Endothelial cell (in vitro differentiated cells): Measurements from ENCODE around the gene MPP3. TPM values are rescaled to one million over a fixed set of nuclear protein-coding genes. Genes with fewer than 3 reads are reported as not detected.

Source experiments
- DNase-seq: peaks from one replicate; pipeline ENCODE4 v3.0.0; 2021; ENCODE audit warnings: low spot score
- H3K27ac Mint-ChIP-seq: one replicate; pipeline ENCODE4 v1.8.0; 2021; ENCODE audit warnings: mixed read lengths, inconsistent platforms; ENCODE audit not compliant: unreplicated experiment
- H3K27me3 Mint-ChIP-seq: one replicate; pipeline ENCODE4 v1.8.0; 2021; ENCODE audit warnings: mild to moderate bottlenecking, moderate library complexity, mixed read lengths, inconsistent platforms; ENCODE audit not compliant: unreplicated experiment
- H3K36me3 Mint-ChIP-seq: one replicate; pipeline ENCODE4 v1.8.0; 2021; ENCODE audit warnings: mild to moderate bottlenecking, low read depth, mixed read lengths, inconsistent platforms; ENCODE audit not compliant: unreplicated experiment
- H3K4me1 Mint-ChIP-seq: one replicate; pipeline ENCODE4 v1.8.0; 2021; ENCODE audit warnings: mild to moderate bottlenecking, mixed read lengths, inconsistent platforms; ENCODE audit not compliant: unreplicated experiment
- H3K4me3 Mint-ChIP-seq: one replicate; pipeline ENCODE4 v1.8.0; 2021; ENCODE audit warnings: mild to moderate bottlenecking, mixed read lengths, inconsistent platforms; ENCODE audit not compliant: unreplicated experiment
- H3K9me3 Mint-ChIP-seq: one replicate; pipeline ENCODE4 v1.8.0; 2021; ENCODE audit warnings: mixed read lengths, inconsistent platforms; ENCODE audit not compliant: unreplicated experiment
- total RNA-seq: library from RNA; stranded (reverse); fragmentation: NEBNext Ultra II Directional; extraction: Animal tissue kit (Norgen Biotek cat#: 25700); gene quantifications from one replicate; pipeline ENCODE4 v1.2.1, GENCODE V29; 2021; ENCODE audit not compliant: unreplicated experiment
- TF ChIP-seq, protein P1 (sequence below): fragments of 200-600 bp; sonication (generic); IDR thresholded peaks from one replicate; pipeline ENCODE4 v1.5.0; 2021; ENCODE audit warnings: antibody characterized with exemption; ENCODE audit not compliant: unreplicated experiment

Gene MPP3
- total RNA-seq, 1 donor from 2014 or later: 5.2 TPM

DNA sequence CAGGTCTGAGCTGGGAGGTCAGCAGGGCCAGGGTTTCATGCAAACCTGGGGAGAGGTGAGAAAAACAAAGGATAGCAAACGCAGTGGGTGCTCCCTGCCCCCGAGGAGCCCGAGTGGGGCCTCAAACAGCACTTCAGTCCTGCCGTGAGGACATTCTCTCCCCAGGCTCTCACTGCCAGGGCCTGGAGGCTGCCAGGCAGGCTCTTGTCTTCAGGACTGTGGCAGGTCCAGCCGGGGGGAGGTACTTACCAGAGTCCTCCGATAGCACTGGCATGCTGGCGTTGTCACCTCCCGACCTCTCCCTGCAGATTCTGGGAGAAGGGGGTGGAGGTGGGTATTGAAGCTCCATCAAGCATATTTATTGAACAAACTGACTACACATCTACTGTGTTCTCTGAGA, 1.3 kb downstream of the MPP3 start:
- H3K27me3 Mint-ChIP-seq: peaks cover 9% of the 10 kb centered on the region
- no peak for DNase-seq
- peak overlapping the region; percentile 86 for H3K4me3 Mint-ChIP-seq
- H3K4me1 Mint-ChIP-seq: peaks cover 25% of the 10 kb centered on the region
- no peak overlapping the region for H3K27ac Mint-ChIP-seq
- H3K36me3 Mint-ChIP-seq: peaks cover 4% of the 10 kb centered on the region
- TF ChIP-seq, protein P1, sequence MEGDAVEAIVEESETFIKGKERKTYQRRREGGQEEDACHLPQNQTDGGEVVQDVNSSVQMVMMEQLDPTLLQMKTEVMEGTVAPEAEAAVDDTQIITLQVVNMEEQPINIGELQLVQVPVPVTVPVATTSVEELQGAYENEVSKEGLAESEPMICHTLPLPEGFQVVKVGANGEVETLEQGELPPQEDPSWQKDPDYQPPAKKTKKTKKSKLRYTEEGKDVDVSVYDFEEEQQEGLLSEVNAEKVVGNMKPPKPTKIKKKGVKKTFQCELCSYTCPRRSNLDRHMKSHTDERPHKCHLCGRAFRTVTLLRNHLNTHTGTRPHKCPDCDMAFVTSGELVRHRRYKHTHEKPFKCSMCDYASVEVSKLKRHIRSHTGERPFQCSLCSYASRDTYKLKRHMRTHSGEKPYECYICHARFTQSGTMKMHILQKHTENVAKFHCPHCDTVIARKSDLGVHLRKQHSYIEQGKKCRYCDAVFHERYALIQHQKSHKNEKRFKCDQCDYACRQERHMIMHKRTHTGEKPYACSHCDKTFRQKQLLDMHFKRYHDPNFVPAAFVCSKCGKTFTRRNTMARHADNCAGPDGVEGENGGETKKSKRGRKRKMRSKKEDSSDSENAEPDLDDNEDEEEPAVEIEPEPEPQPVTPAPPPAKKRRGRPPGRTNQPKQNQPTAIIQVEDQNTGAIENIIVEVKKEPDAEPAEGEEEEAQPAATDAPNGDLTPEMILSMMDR: no peak
- peaks cover 12% of the 10 kb centered on the region for H3K9me3 Mint-ChIP-seq

DNA sequence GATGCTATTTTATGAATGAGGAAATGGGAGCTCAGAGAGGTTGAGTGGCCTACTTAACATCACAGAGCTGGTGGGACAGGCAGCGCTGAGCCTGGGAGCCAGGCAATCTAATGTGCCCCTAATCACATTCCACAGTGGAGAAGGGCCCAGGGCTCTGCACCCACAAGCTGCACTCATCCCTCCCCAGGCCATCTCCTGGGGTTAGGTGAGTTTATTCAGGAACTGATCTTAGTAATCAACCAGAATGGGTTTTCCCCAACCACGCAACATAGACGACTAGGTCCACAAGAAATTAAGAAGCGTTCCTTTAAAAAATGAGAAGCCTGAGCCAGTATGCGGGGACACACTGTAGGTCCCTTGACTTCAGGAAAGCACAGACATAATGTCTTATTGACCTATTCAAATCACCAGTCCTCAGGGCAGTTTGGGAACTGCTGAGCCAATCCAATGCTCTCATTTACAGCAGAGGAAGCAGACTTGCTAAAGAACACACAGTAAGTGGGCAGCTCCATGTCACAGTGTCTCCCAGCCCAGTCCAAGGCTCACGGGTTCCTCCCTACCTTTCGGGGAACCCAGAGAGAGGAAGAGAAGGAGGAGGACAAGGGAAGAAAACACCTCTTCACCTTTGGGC, 2.3 kb downstream of the MPP3 start:
- no peak for DNase-seq
- H3K4me1 Mint-ChIP-seq: peaks cover 25% of the 10 kb centered on the region
- TF ChIP-seq, protein P1: no peak
- peak overlapping the region; percentile 63 for H3K4me3 Mint-ChIP-seq
- H3K27me3 Mint-ChIP-seq: peaks cover 9% of the 10 kb centered on the region
- H3K27ac Mint-ChIP-seq: no peak overlapping the region
- H3K9me3 Mint-ChIP-seq: peaks cover 12% of the 10 kb centered on the region
- peaks cover 4% of the 10 kb centered on the region for H3K36me3 Mint-ChIP-seq

DNA sequence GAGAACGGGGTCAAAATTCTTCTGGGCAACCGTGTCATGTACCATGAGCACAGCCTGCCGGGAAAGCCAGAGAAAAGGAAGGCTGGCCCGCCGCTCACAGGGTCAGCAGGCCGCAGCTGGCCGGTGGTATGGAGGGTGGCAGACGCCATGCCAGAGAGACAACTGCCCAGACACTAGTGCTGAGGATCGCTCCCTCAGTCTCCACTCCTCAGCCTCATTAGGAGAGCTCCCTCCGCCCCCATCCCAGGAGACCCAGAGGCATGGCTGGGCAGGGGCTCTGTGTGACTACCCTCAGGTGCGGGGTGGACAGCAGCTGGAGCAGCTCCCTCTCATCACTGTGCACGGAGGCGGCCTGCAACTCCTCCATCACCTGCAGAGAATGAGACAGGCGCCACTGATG, 3.2 kb downstream of the MPP3 start:
- Mint-ChIP-seq H3K4me3 (no peak overlapping the region), H3K36me3 (peaks cover 4% of the 10 kb centered on the region), H3K4me1 (peaks cover 25% of the 10 kb centered on the region), H3K27ac (no peak overlapping the region), H3K27me3 (peaks cover 9% of the 10 kb centered on the region), H3K9me3 (peaks cover 12% of the 10 kb centered on the region)
- no peak for DNase-seq
- TF ChIP-seq, protein P1: no peak

DNA sequence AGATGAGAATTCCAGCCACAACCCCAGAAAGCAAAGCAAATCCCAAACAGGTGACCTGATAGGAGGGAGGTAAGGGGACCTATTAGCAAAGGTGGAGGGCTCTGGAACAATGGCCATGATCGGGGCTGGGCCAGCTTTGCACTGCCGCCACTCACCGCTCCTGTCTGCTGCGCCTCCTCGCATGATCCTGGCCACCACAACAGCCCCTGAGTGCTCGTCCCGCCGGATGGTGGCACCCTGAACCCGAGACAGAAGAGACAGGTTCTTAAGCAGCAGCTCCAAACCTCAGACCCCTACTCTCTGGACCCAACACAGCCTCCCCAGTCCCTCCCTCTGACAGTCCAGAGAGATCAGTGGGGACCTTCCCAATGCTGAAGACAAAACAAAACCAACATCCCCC, 5.3 kb downstream of the MPP3 start:
- TF ChIP-seq, protein P1: no peak
- Mint-ChIP-seq H3K4me1 (peaks cover 23% of the 10 kb centered on the region), H3K9me3 (no peaks in the 10 kb centered on the region), H3K36me3 (peaks cover 4% of the 10 kb centered on the region), H3K4me3 (no peak overlapping the region), H3K27me3 (peaks cover 10% of the 10 kb centered on the region), H3K27ac (no peak overlapping the region)
- no peak for DNase-seq

DNA sequence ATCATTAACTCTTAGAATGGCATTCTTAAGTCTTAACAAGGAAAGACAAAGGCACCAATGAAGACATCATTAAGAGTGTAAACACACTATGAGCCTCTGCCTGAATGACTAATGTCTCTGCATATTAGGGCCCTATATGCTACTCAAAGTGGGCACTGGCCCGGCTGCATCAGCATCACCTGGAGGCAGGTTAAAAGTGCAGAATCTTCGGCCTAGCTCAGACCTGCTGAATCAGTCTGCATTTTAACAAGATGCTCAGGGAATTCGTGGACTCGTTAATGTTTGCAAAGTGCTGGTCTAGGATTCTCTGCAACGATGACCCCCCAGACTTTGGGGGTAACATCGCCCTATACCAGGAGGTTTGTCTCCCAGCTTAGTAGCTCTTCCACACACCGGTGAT, 6.7 kb downstream of the MPP3 start:
- Mint-ChIP-seq H3K9me3 (no peaks in the 10 kb centered on the region), H3K36me3 (no peaks in the 10 kb centered on the region), H3K4me3 (no peak overlapping the region), H3K27me3 (peaks cover 10% of the 10 kb centered on the region), H3K4me1 (peaks cover 23% of the 10 kb centered on the region), H3K27ac (no peak overlapping the region)
- TF ChIP-seq, protein P1: no peak
- DNase-seq: no peak
